ENCODE data around the gene MN1. TPM values are rescaled to one million over a fixed set of nuclear protein-coding genes. Genes with fewer than 3 reads are reported as not detected.

MN1 gene
- total and polyA plus RNA-seq, 2 of the 8 experiments (the other 6 are each of a cell fraction or from before 2014, with no cell fraction given): 3.1 to 4.9 TPM

- no peak for TF ChIP-seq TAF1 (IDR thresholded peaks at IDR 0.05; ENCODE audit: low read depth, low read length)
- TF ChIP-seq RNF2 (IDR thresholded peaks at IDR 0.05; ENCODE audit: borderline replicate concordance, low read depth, low read length, missing control alignments, poor library complexity, severe bottlenecking): no peak
- no peak for TF ChIP-seq SP4 (IDR thresholded peaks at IDR 0.05; ENCODE audit: low read length)
- TF ChIP-seq SIN3A (conservative IDR thresholded peaks at IDR 0.05 in 1 of 2, IDR thresholded peaks at IDR 0.05 in 1 of 2; ENCODE audit: low read depth in 1 of 2, low read length in 2 of 2): no peak; a peak in 1 of 4 replicates
- TF ChIP-seq POLR2AphosphoS5 (IDR thresholded peaks at IDR 0.05; ENCODE audit: low read depth, low read length): no peak
- no peak for TF ChIP-seq RFX5 (IDR thresholded peaks at IDR 0.05; ENCODE audit: borderline replicate concordance, low read depth, low read length)
- TF ChIP-seq SUZ12 (IDR thresholded peaks at IDR 0.05; ENCODE audit: low read length): 0 out of 2 replicates have a peak, but pooled peaks have one; percentile 8
- TF ChIP-seq ASH2L (IDR thresholded peaks at IDR 0.05; ENCODE audit: low read length): peak; percentile 7
- no peak for TF ChIP-seq MAFK (IDR thresholded peaks at IDR 0.05; ENCODE audit: low read depth, low read length)
Observed at GRCh38 chr22:27800250-27801201, 1.0 kb downstream of the MN1 start (continued).
